Stimulated activated naive B cell treated with anti-CD40 and anti-IgM and Interleukin-4, amounts not matched to agents 10 μg/mL and 1 μg/mL and 100 μg/mL, for 72 hours (primary cell): ENCODE data around the gene PPP1R9A.
A peak's percentile ranks its signal among the peaks of the same experiment; 100 is the strongest.
"Not testable (repeated sequence)": the region's sequence is repeated elsewhere in the genome, so short reads cannot be mapped to it uniquely, and the experiment has no call there.

Experiments
- ATAC-seq, 2 donors: fragments of 150-1000 bp; cut with Tn5 transposase; replicated peaks; 2 replicates each; pipeline ENCODE4 v1.10.0; 2021; ENCODE audit warnings: moderate library complexity in 1 of 2
- DNase-seq: peaks from one replicate; pipeline ENCODE4 v3.0.0; 2021
- H3K27ac Mint-ChIP-seq: one replicate; pipeline ENCODE4 v1.8.0; 2022; ENCODE audit warnings: mild to moderate bottlenecking, mixed read lengths
- H3K27me3 Mint-ChIP-seq, 2 donors: one replicate each; pipeline ENCODE4 v1.8.0; 2022; ENCODE audit warnings: mixed read lengths in 2 of 2
- H3K36me3 Mint-ChIP-seq, 2 donors: one replicate each; pipeline ENCODE4 v1.8.0; 2022; ENCODE audit warnings: mixed read lengths in 2 of 2, mild to moderate bottlenecking in 1 of 2
- H3K4me1 Mint-ChIP-seq, 2 donors: one replicate each; pipeline ENCODE4 v1.8.0; 2022; ENCODE audit warnings: mixed read lengths in 2 of 2, mild to moderate bottlenecking in 1 of 2
- H3K4me3 Mint-ChIP-seq, 2 donors: one replicate each; pipeline ENCODE4 v1.8.0; 2022; ENCODE audit warnings: mild to moderate bottlenecking in 2 of 2, mixed read lengths in 2 of 2, moderate library complexity in 1 of 2
- H3K9me3 Mint-ChIP-seq, 2 donors: one replicate each; pipeline ENCODE4 v1.8.0; 2022; ENCODE audit warnings: mixed read lengths in 2 of 2, mild to moderate bottlenecking in 1 of 2

Gene PPP1R9A

DNA sequence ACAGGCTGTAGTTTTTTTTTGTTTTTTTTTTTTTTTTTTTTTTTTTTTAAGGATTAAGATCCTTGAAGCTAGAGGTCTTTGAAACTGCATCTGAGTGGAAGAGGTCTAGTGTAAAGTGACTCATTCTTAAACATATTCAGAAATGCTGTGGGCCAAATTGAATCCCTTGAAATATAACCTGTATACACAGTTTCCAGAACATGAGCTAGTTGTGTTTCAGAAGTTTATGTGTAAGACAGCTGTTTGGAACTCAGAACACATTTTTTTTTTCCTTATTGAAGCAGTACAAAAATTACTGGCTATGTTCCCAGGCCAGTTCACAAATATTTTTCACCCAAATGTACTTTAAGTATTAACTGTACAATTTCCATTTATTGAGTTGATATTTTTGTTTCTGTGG is 67.9 kb downstream of the PPP1R9A start:
- Mint-ChIP-seq H3K27ac (no peak overlapping the region), H3K4me3 (no peak overlapping the region), H3K36me3 (no peaks in the 10 kb centered on the region), H3K9me3 (peaks cover 0 to 4% of the 10 kb centered on the region in 2 donors), H3K4me1 (peaks cover 5 to 8% of the 10 kb centered on the region in 2 donors), H3K27me3 (no peaks in the 10 kb centered on the region)
- ATAC-seq = no peak
- no peak for DNase-seq

DNA sequence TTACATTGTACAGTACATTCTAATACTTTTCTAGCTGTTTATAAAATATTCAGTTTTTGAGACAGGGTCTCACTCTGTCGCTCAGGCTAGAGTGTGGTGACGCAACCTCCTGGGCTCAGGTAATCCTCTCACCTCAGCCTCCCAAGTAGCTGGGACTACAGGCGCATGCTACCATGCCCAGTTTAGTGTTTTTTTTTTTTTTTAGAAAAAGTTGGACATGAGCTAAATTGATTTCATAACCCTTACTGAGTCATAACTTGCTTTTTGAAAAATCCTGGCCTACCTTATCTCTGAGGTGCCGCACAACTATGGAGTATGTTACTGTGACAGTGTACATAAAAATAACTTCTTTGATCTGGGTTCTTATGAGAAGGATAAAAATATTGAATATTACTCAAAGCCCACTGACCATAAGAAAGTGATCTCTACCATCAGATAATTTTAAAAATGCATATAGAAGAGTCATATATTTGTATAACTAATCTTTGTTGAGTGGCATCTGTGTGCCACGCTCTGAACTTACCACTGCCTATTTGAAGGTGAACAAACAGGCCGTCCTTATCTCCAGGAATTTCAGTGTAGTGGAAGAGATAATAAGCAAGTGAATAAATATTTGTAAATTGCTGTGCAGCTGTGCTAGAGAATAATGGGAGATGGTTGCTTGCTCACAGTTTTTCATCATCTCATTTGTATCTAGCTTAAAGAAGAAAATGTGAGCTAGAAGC is 73.2 kb downstream of the PPP1R9A start:
- H3K9me3 Mint-ChIP-seq = peaks cover 0 to 4% of the 10 kb centered on the region in 2 donors
- H3K4me3 Mint-ChIP-seq = no peak overlapping the region
- H3K36me3 Mint-ChIP-seq = no peaks in the 10 kb centered on the region
- no peak overlapping the region for H3K27ac Mint-ChIP-seq
- no peak for DNase-seq
- H3K4me1 Mint-ChIP-seq = peaks cover 0 to 3% of the 10 kb centered on the region in 2 donors
- no peaks in the 10 kb centered on the region for H3K27me3 Mint-ChIP-seq
- no peak for ATAC-seq

- no peaks in the 10 kb centered on the region for H3K36me3 Mint-ChIP-seq
- no peak overlapping the region for H3K4me3 Mint-ChIP-seq
- H3K27ac Mint-ChIP-seq = no peak overlapping the region
- ATAC-seq (no peak), DNase-seq (no peak)
- no peaks in the 10 kb centered on the region for H3K27me3 Mint-ChIP-seq
- H3K9me3 Mint-ChIP-seq = peaks cover 0 to 1% of the 10 kb centered on the region in 2 donors
- H3K4me1 Mint-ChIP-seq = no peaks in the 10 kb centered on the region
Measured at GRCh38 chr7:94995921-94996320, 88.5 kb downstream of the PPP1R9A start.

DNA sequence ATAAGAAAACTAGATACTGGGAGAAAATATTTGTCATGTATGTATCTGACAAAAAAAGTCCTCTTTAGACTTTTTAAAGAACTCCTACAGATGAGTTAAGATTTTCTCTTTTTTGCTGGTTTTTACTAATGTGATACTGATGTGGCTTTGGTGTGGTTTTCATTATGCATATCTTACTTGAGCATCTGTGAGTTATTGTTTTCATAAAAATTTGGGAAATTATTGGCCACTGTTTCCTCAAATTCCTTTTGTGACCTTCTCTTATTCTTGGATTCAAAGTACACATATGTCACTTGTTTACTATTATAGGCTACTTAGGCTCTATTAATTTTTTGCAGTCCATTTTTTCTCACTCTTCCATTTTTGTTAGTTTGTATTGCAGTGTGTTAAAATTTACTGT is 89.0 kb downstream of the PPP1R9A start:
- no peak overlapping the region for H3K27ac Mint-ChIP-seq
- H3K4me1 Mint-ChIP-seq = no peaks in the 10 kb centered on the region
- H3K9me3 Mint-ChIP-seq = no peaks in the 10 kb centered on the region

DNA sequence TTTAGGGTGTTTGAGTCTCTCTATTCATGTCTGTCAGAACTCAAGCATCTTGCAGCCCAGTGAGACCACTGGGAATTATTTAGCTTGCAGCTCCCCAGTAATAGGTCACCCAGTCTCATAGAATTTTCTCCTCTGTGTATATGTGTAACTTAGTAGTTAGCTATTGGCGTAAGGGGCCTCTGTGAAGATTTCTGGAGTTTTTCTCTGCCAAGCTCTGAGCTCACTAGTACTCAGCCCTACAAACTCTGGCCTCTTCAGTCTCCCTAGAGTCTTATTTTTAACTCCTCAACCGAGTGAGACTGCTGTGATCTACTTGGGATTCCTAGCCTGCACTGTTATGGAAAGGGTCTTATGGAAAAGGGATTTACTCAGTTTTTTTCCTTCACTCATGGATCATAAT is 90.2 kb downstream of the PPP1R9A start:
- ATAC-seq (no peak), DNase-seq (no peak)
- Mint-ChIP-seq H3K4me1 (peaks cover 4 to 6% of the 10 kb centered on the region in 2 donors), H3K9me3 (no peaks in the 10 kb centered on the region), H3K36me3 (no peaks in the 10 kb centered on the region), H3K4me3 (no peak overlapping the region), H3K27ac (no peak overlapping the region), H3K27me3 (no peaks in the 10 kb centered on the region)

More for the DNA sequence above, 89.0 kb downstream of the PPP1R9A start:
- no peaks in the 10 kb centered on the region for H3K36me3 Mint-ChIP-seq
- no peak for DNase-seq
- ATAC-seq = no peak
- H3K4me3 Mint-ChIP-seq = no peak overlapping the region
- H3K27me3 Mint-ChIP-seq = no peaks in the 10 kb centered on the region

DNA sequence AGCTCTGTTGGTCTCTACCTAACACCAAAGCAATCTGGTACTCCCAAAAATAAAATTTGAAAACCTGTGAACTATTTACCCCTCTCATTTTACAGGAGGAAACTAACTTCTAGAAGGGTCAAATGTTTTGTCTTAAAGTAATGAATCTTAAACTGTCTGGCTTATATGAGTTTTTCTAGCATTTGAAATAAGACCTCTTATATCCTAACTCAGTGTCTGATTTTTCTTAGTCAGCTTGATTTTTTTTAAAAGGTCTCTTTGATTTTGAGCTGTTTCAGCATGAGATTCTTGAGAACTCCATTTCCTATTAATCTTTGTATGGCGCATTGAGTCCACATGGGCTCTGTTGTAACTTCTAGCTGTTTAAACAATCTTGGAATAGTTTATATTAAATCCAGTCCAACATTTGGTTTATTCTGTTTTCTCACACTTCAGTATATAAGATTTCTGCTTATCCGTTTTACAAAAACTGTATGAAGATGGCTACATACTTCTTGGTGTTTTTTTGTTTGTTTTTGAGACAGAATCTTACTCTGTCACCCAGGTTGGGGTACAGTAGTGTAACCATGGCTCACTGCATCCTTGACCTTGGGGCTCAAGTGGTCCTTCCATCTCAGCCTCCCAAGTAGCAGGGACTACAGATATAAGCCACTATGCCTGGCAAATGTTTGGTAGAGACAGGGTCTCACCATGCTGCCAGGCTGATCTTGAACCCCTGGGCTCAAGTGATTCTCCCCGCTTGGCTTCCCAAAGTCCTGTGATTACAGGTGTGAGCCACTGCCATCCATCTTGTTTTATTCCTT is 91.1 kb downstream of the PPP1R9A start:
- H3K36me3 Mint-ChIP-seq = no peaks in the 10 kb centered on the region
- no peaks in the 10 kb centered on the region for H3K9me3 Mint-ChIP-seq
- H3K4me3 Mint-ChIP-seq = no peak overlapping the region
- no peak overlapping the region for H3K27ac Mint-ChIP-seq
- no peak for DNase-seq
- no peaks in the 10 kb centered on the region for H3K27me3 Mint-ChIP-seq
- H3K4me1 Mint-ChIP-seq = peaks cover 7 to 11% of the 10 kb centered on the region in 2 donors
- ATAC-seq = no peak

GRCh38 chr7:94999069-94999351 is 91.6 kb downstream of the PPP1R9A start:
- H3K4me1 Mint-ChIP-seq = peaks cover 7 to 11% of the 10 kb centered on the region in 2 donors
- no peaks in the 10 kb centered on the region for H3K9me3 Mint-ChIP-seq
- H3K27ac Mint-ChIP-seq = no peak overlapping the region
- DNase-seq = no peak
- no peak for ATAC-seq
- H3K27me3 Mint-ChIP-seq = no peaks in the 10 kb centered on the region
- H3K36me3 Mint-ChIP-seq = no peaks in the 10 kb centered on the region
- no peak overlapping the region for H3K4me3 Mint-ChIP-seq

GRCh38 chr7:94999601-95000000 is 92.2 kb downstream of the PPP1R9A start:
- H3K27me3 Mint-ChIP-seq, ATAC-seq, H3K9me3 Mint-ChIP-seq, H3K36me3 Mint-ChIP-seq, H3K4me3 Mint-ChIP-seq, DNase-seq, H3K27ac Mint-ChIP-seq: not testable (repeated sequence)
- H3K4me1 Mint-ChIP-seq = peaks cover 7 to 11% of the 10 kb centered on the region in 2 donors

DNA sequence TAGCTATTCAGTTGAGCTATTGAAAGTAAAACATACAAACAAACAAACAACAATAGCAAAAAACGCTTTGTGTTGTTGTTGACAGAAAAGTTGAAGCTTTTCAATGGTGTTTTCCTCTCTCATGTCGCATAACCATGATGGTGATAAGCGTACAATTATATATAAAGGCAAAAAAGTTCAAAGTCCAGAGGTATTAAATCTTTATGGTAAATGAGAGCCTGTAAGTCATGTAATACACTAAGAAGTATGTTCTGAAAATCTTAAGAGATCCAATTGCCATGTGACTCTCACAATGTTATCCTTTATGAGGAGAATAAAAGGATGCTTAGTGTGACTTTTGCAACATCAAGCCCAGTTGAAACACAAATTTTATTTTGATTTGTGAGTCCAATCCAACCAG is 93.9 kb downstream of the PPP1R9A start:
- Mint-ChIP-seq H3K9me3 (no peaks in the 10 kb centered on the region), H3K27me3 (no peaks in the 10 kb centered on the region), H3K4me3 (no peak overlapping the region), H3K36me3 (no peaks in the 10 kb centered on the region), H3K4me1 (peaks cover 7 to 11% of the 10 kb centered on the region in 2 donors), H3K27ac (no peak overlapping the region)
- no peak for DNase-seq
- no peak for ATAC-seq

DNA sequence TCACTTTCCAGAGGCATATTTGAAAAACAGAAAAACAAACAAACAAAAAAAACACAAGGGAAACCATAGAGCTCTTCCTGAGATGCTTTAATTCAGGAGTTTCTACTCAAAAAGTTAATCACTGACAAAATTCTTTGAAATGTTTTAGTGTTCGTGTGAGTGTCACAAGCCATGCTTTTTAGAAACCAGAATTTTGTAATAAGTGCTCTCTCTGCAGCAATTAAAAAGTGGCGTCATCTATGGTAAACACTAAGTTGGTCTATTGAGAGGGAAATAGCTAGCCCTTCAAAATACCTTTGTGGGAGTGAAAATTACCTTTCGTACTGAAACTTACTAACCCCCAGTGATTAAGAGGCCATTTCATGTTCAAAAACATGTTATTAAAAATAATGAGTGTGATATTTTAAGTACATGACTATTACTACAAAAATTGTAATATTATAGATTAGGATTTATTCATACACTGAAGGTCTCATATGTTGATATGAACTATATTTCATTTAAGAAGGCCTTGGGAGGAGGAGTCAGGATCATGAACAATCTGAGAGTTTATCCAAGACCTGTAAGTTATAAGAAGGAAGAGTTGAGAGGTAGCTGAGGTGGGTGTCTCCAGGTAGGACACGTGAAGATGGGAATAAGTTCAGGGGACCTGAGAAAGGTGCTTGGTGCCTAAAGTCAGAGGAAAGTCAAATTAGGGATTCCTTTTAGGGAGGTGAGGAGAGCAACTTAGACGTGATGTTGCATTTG is 94.6 kb downstream of the PPP1R9A start:
- DNase-seq = no peak
- Mint-ChIP-seq H3K4me1 (peaks cover 7 to 11% of the 10 kb centered on the region in 2 donors), H3K9me3 (no peaks in the 10 kb centered on the region), H3K27ac (no peak overlapping the region), H3K27me3 (no peaks in the 10 kb centered on the region), H3K4me3 (no peak overlapping the region), H3K36me3 (no peaks in the 10 kb centered on the region)
- ATAC-seq = no peak

GRCh38 chr7:95002775-95003174 is 95.4 kb downstream of the PPP1R9A start:
- H3K27me3 Mint-ChIP-seq = no peaks in the 10 kb centered on the region
- H3K27ac Mint-ChIP-seq = no peak overlapping the region
- H3K9me3 Mint-ChIP-seq = no peaks in the 10 kb centered on the region
- no peaks in the 10 kb centered on the region for H3K36me3 Mint-ChIP-seq
- DNase-seq (no peak), ATAC-seq (no peak)
- peaks cover 7 to 11% of the 10 kb centered on the region in 2 donors for H3K4me1 Mint-ChIP-seq
- no peak overlapping the region for H3K4me3 Mint-ChIP-seq

GRCh38 chr7:95004618-95005247 is 97.3 kb downstream of the PPP1R9A start:
- Mint-ChIP-seq H3K4me3 (no peak overlapping the region), H3K9me3 (no peaks in the 10 kb centered on the region), H3K27ac (no peak overlapping the region), H3K36me3 (no peaks in the 10 kb centered on the region), H3K4me1 (peaks cover 7 to 11% of the 10 kb centered on the region in 2 donors), H3K27me3 (no peaks in the 10 kb centered on the region)
- ATAC-seq (peak in 1 of 2 donors; percentile 22), DNase-seq (no peak)

DNA sequence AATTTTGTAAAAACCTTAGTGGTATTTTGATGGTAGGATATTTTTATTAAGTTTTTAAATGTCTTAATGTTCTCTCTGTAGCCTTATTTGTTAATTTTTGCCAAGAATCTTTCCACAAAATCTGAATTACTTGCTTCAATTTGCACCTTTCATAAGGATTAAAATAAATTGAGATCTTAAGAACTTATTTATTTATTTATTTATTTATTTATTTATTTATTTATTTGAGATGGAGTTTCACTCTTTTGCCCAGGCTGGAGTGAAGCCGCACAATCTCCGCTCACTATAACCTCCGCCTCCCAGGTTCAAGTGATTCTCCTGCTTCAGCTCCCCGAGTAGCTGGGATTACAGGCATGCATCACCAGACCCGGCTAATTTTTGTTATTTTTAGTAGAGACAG is 98.6 kb downstream of the PPP1R9A start:
- H3K4me1 Mint-ChIP-seq = peaks cover 7 to 11% of the 10 kb centered on the region in 2 donors
- H3K36me3 Mint-ChIP-seq = no peaks in the 10 kb centered on the region
- H3K4me3 Mint-ChIP-seq = no peak overlapping the region
- H3K27me3 Mint-ChIP-seq = no peaks in the 10 kb centered on the region
- no peak overlapping the region for H3K27ac Mint-ChIP-seq
- ATAC-seq (no peak), DNase-seq (no peak)
- H3K9me3 Mint-ChIP-seq = no peaks in the 10 kb centered on the region

GRCh38 chr7:95008773-95009172 is 101.4 kb downstream of the PPP1R9A start:
- not testable (repeated sequence) for H3K27me3 Mint-ChIP-seq, H3K9me3 Mint-ChIP-seq, ATAC-seq, H3K4me3 Mint-ChIP-seq, H3K36me3 Mint-ChIP-seq, H3K27ac Mint-ChIP-seq, DNase-seq, H3K4me1 Mint-ChIP-seq
